Prostate gland (tissue), 2 donors: ENCODE results near the gene UPF1. TPM values are rescaled to one million over a fixed set of nuclear protein-coding genes. Genes with fewer than 3 reads are reported as not detected.

ENCODE experiments used
- DNase-seq: peaks from one replicate; pipeline ENCODE4 v3.0.0-alpha.2; 2019; ENCODE audit warnings: low spot score
- H3K27ac ChIP-seq, 2 donors: fragments of 200-600 bp; sonication (generic); 2 replicates each; pipeline ENCODE4 v1.5.1; 2017 to 2019
- H3K27me3 ChIP-seq: fragments of 200-600 bp; sonication (generic); replicated peaks from 2 replicates; pipeline ENCODE4 v1.5.1; 2019; ENCODE audit not compliant: insufficient read depth
- H3K36me3 ChIP-seq, 2 donors: fragments of 200-600 bp; sonication (generic); 1 replicate in 1 of 2; 2 replicates in 1 of 2; pipeline versions ENCODE4 v1.5.1 to v1.8.1; 2017 to 2019
- H3K4me1 ChIP-seq: fragments of 200-600 bp; sonication (generic); replicated peaks from 2 replicates; pipeline ENCODE4 v1.5.1; 2019
- H3K4me3 ChIP-seq, 2 donors: fragments of 200-600 bp; sonication (generic); 2 replicates each; pipeline ENCODE4 v1.5.1; 2017 to 2019
- H3K9me3 ChIP-seq: fragments of 200-600 bp; sonication (generic); 2 replicates; pipeline ENCODE4 v1.5.1; 2017
- POLR2A ChIP-seq: fragments of 450-650 bp; IDR thresholded peaks from one replicate; pipeline ENCODE4 v1.6.1; 2016; ENCODE audit warnings: antibody characterized with exemption, mild to moderate bottlenecking
- POLR2AphosphoS5 ChIP-seq: sonication (generic); formaldehyde crosslinking; IDR thresholded peaks from one replicate; pipeline ENCODE4 v1.6.1; 2017; ENCODE audit warnings: antibody characterized with exemption
- WGBS: methylation state at CpG from one replicate; pipeline ENCODE4 v1.1.5; 2018; 5-methylcytosine and 5-hydroxymethylcytosine counted together
- intact Hi-C: fragments of 100-400 bp; cut with DNase I; formaldehyde crosslinking; loops from one replicate; pipeline ENCODE4 v1.14.2; 2022
- total RNA-seq, 2 donors: library from RNA; depleted of rRNA; stranded (reverse); fragments of >200 nt; gene quantifications; one replicate each; pipeline ENCODE4 v1.1.0, GENCODE V29; 2016
- TF ChIP-seq, protein P1 (sequence below), 4 experiments: fragments of 200-600 bp in 2 of 4; fragments of 450-650 bp in 2 of 4; sonication (generic) in 2 of 4; IDR thresholded peaks; 1 replicate in 3 of 4; 2 replicates in 1 of 4; pipeline ENCODE4 v1.5.1; 2016 to 2019; ENCODE audit warnings: antibody characterized with exemption in 4 of 4, mild to moderate bottlenecking in 2 of 4, moderate library complexity in 2 of 4

Gene UPF1
- total RNA-seq, 2 donors from 2014 or later: 105 to 171 TPM

GRCh38 chr19:18895824-18896341, 64.1 kb downstream of the UPF1 start, which contains the start of gene CERS1:
Gene CERS1, minus strand, starts transcription at chr19:18896158. Its CDS starts 86 bp downstream, at chr19:18896072.
- Histone ChIP-seq H3K36me3 (peaks cover 0 to 5% of the 10 kb centered on the region in 2 donors), H3K9me3 (no peaks in the 10 kb centered on the region), H3K4me3 (peak within 1 kb of the TSS; percentile 8 to 29), H3K27me3 (no peaks in the 10 kb centered on the region), H3K4me1 (peaks cover 4% of the 10 kb centered on the region), H3K27ac (no peak within 1 kb of the TSS)
- 2% methylated on average over 54 of the region's 89 CpGs for WGBS
- TF ChIP-seq POLR2A (no peak), POLR2AphosphoS5 (no peak)
- TF ChIP-seq, protein P1, sequence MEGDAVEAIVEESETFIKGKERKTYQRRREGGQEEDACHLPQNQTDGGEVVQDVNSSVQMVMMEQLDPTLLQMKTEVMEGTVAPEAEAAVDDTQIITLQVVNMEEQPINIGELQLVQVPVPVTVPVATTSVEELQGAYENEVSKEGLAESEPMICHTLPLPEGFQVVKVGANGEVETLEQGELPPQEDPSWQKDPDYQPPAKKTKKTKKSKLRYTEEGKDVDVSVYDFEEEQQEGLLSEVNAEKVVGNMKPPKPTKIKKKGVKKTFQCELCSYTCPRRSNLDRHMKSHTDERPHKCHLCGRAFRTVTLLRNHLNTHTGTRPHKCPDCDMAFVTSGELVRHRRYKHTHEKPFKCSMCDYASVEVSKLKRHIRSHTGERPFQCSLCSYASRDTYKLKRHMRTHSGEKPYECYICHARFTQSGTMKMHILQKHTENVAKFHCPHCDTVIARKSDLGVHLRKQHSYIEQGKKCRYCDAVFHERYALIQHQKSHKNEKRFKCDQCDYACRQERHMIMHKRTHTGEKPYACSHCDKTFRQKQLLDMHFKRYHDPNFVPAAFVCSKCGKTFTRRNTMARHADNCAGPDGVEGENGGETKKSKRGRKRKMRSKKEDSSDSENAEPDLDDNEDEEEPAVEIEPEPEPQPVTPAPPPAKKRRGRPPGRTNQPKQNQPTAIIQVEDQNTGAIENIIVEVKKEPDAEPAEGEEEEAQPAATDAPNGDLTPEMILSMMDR (IDR thresholded peaks at IDR 0.05): no peak
- DNase-seq: no peak
- intact Hi-C loops: no loop called here

DNA sequence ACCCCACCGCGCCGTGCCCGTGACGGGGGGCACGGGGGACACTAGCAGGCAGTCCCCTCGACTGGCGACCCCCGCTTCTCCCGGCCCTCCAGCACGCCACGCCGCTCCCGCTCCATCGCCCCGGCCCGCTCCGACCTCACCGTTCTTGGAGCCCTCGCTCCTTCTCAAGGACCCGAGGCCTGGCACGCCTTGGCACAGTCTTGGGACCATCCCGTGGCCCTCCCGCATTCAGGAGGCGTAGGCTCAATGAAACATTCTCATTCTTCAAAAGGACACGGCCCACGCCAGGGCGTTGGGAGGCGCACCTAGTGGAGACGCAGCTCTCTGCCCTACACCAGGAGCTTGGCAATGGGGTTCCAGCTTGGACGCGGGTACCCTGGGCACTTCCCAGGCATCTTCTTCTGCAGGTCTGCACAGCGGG, 64.7 kb downstream of the UPF1 start:
- TF ChIP-seq POLR2AphosphoS5: no peak
- Histone ChIP-seq H3K27me3 (no peaks in the 10 kb centered on the region), H3K9me3 (no peaks in the 10 kb centered on the region), H3K36me3 (peaks cover 0 to 5% of the 10 kb centered on the region in 2 donors), H3K27ac (no peak overlapping the region), H3K4me1 (peaks cover 4% of the 10 kb centered on the region), H3K4me3 (peak overlapping the region in 1 of 2 donors; percentile 13)
- DNase-seq: no peak
- intact Hi-C loops: no loop called here
- 10% methylated on average over 32 of the region's 33 CpGs for WGBS

- peaks cover 4% of the 10 kb centered on the region for H3K4me1 ChIP-seq
- WGBS: 95% methylated on average over 25 of the region's 25 CpGs
- no peak for DNase-seq
- H3K27ac ChIP-seq: no peak overlapping the region
- no peak overlapping the region for H3K4me3 ChIP-seq
- H3K9me3 ChIP-seq: no peaks in the 10 kb centered on the region
- intact Hi-C loops: no loop called here
- H3K36me3 ChIP-seq: peaks cover 0 to 5% of the 10 kb centered on the region in 2 donors
- H3K27me3 ChIP-seq: no peaks in the 10 kb centered on the region
- TF ChIP-seq, protein P1 (IDR thresholded peaks at IDR 0.05): no peak
- TF ChIP-seq POLR2A (no peak), POLR2AphosphoS5 (no peak)
These were observed 65.6 kb downstream of the UPF1 start for GRCh38 chr19:18897094-18898029.

- Histone ChIP-seq H3K27ac (no peak overlapping the region), H3K4me3 (no peak overlapping the region), H3K36me3 (peaks cover 0 to 5% of the 10 kb centered on the region in 2 donors), H3K9me3 (no peaks in the 10 kb centered on the region), H3K4me1 (peaks cover 4% of the 10 kb centered on the region), H3K27me3 (no peaks in the 10 kb centered on the region)
- TF ChIP-seq POLR2A (no peak), POLR2AphosphoS5 (no peak)
- TF ChIP-seq, protein P1 (IDR thresholded peaks at IDR 0.05): no peak
- intact Hi-C loops: no loop called here
- no peak for DNase-seq
- WGBS: 53% methylated on average over 17 of the region's 18 CpGs
These were observed 66.4 kb downstream of the UPF1 start for GRCh38 chr19:18898081-18898606.

- intact Hi-C loops: no loop called here
- Histone ChIP-seq H3K27me3 (no peaks in the 10 kb centered on the region), H3K27ac (no peak overlapping the region), H3K4me1 (peaks cover 4% of the 10 kb centered on the region), H3K4me3 (no peak overlapping the region), H3K36me3 (peaks cover 0 to 5% of the 10 kb centered on the region in 2 donors), H3K9me3 (no peaks in the 10 kb centered on the region)
- TF ChIP-seq POLR2A (no peak), POLR2AphosphoS5 (no peak)
- TF ChIP-seq, protein P1 (IDR thresholded peaks at IDR 0.05): no peak
- 75% methylated on average over 18 of the region's 18 CpGs for WGBS
- no peak for DNase-seq
These were observed 67.0 kb downstream of the UPF1 start for GRCh38 chr19:18898607-18899408.
